WERI-Rb-1 (cell line): ENCODE data around the gene LGALS3.

Experiments used
- DNase-seq: peaks from one replicate; pipeline ENCODE4 v3.0.0-alpha.2; 2020
- H3K27ac ChIP-seq: fragments of 250-450 bp; sonication (Bioruptor Pico); 2 replicates; pipeline ENCODE4 v1.5.1; 2020; ENCODE audit warnings: mild to moderate bottlenecking, moderate library complexity
- H3K27me3 ChIP-seq: fragments of 250-450 bp; sonication (Bioruptor Pico); 2 replicates; pipeline ENCODE4 v1.5.1; 2021; ENCODE audit warnings: mild to moderate bottlenecking, low read depth, moderate library complexity; ENCODE audit not compliant: insufficient read depth, severe bottlenecking
- H3K36me3 ChIP-seq: fragments of 250-450 bp; sonication (Bioruptor Pico); 2 replicates; pipeline ENCODE4 v1.5.1; 2020; ENCODE audit warnings: mild to moderate bottlenecking, moderate library complexity
- H3K4me3 ChIP-seq: 2 replicates; pipeline ENCODE4 v1.5.1; 2011; ENCODE audit warnings: low read depth, mild to moderate bottlenecking, control low read depth, low read length
- H3K9me3 ChIP-seq: fragments of 250-450 bp; sonication (Bioruptor Pico); 2 replicates; pipeline ENCODE4 v1.5.1; 2021; ENCODE audit warnings: mild to moderate bottlenecking, moderate library complexity; ENCODE audit not compliant: severe bottlenecking
- CTCF ChIP-seq: IDR thresholded peaks from 2 replicates; pipeline ENCODE4 v1.5.1; 2011; ENCODE audit warnings: low read depth, mild to moderate bottlenecking, control low read depth, inconsistent platforms, low read length

Gene LGALS3

GRCh38 chr14:55101698-55102097, 27.4 kb upstream of the LGALS3 start:
- H3K36me3 ChIP-seq, result no peaks in the 10 kb centered on the region
- no peak for TF ChIP-seq CTCF
- H3K4me3 ChIP-seq, result no peak overlapping the region
- no peak overlapping the region for H3K27ac ChIP-seq
- DNase-seq, result no peak
- no peaks in the 10 kb centered on the region for H3K27me3 ChIP-seq
- no peaks in the 10 kb centered on the region for H3K9me3 ChIP-seq

- no peaks in the 10 kb centered on the region for H3K27me3 ChIP-seq
- no peaks in the 10 kb centered on the region for H3K36me3 ChIP-seq
- no peak overlapping the region for H3K4me3 ChIP-seq
- H3K27ac ChIP-seq, result no peak overlapping the region
- no peak for TF ChIP-seq CTCF
- no peak for DNase-seq
- no peaks in the 10 kb centered on the region for H3K9me3 ChIP-seq
Measured at GRCh38 chr14:55102141-55102621, 26.9 kb upstream of the LGALS3 start.

- no peak overlapping the region for H3K4me3 ChIP-seq
- no peak for DNase-seq
- H3K27me3 ChIP-seq, result no peaks in the 10 kb centered on the region
- H3K9me3 ChIP-seq, result no peaks in the 10 kb centered on the region
- no peak for TF ChIP-seq CTCF
- no peaks in the 10 kb centered on the region for H3K36me3 ChIP-seq
- no peak overlapping the region for H3K27ac ChIP-seq
Measured at GRCh38 chr14:55103005-55103640, 25.9 kb upstream of the LGALS3 start.

GRCh38 chr14:55103971-55104954, 24.8 kb upstream of the LGALS3 start:
- no peak for DNase-seq
- H3K9me3 ChIP-seq, result no peaks in the 10 kb centered on the region

GRCh38 chr14:55105991-55106390, 23.1 kb upstream of the LGALS3 start:
- TF ChIP-seq CTCF, result no peak
- no peak for DNase-seq
- H3K27ac ChIP-seq, result no peak overlapping the region

More at GRCh38 chr14:55103971-55104954, 24.8 kb upstream of the LGALS3 start:
- TF ChIP-seq CTCF, result no peak
- Histone ChIP-seq H3K27ac (no peak overlapping the region), H3K36me3 (no peaks in the 10 kb centered on the region), H3K4me3 (no peak overlapping the region), H3K27me3 (no peaks in the 10 kb centered on the region)

More at GRCh38 chr14:55105991-55106390, 23.1 kb upstream of the LGALS3 start:
- Histone ChIP-seq H3K4me3 (no peak overlapping the region), H3K27me3 (no peaks in the 10 kb centered on the region), H3K9me3 (no peaks in the 10 kb centered on the region), H3K36me3 (no peaks in the 10 kb centered on the region)
